Measurements from ENCODE around the gene RBSN.
"Not testable (repeated sequence)": the region's sequence is repeated elsewhere in the genome, so short reads cannot be mapped to it uniquely, and the experiment has no call there.

Gene RBSN

DNA sequence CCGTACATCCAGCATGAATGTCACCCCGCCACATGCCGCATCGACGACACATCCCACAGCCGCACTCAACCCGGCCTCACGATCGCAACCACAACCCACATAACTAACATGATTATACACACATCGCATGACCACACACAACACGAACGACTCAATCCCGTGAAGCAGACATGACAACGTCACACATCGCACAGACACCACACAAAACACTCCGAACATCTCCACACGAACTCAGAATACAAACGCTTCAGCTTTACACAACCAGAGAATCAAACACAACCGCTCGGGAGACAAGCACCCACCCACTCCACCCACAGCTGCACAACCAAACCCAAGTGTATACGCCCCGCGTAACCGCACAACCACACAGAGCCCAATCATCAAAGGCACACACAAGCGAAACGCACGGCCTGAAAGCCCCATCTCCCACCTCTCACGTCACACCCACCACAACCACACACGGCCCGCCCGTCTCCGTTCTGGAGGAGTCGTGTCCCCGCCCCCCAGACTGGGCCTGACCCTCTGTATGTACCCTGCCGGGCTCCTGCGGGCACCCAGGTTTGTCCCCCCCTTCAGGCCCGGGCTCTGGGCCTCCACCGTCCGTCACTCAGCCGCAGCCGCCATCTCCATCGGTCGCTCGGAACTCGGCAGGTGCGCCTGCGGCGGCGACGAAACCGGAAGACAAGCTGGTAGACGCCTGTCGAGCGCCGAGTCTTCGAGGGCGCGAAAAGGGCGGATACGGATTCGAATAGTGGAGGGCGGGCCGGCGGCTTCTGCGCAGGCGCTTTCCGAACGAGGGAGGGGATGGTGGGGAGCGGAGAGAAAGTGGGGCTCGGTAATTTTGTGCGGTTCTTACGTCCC, at the start of gene RBSN:
Gene RBSN (minus strand): TSS at position 646 of the 861 bp plus-strand sequence. CDS start 3,028 bp downstream, outside the sequence.
- TF ChIP-seq, protein P1, sequence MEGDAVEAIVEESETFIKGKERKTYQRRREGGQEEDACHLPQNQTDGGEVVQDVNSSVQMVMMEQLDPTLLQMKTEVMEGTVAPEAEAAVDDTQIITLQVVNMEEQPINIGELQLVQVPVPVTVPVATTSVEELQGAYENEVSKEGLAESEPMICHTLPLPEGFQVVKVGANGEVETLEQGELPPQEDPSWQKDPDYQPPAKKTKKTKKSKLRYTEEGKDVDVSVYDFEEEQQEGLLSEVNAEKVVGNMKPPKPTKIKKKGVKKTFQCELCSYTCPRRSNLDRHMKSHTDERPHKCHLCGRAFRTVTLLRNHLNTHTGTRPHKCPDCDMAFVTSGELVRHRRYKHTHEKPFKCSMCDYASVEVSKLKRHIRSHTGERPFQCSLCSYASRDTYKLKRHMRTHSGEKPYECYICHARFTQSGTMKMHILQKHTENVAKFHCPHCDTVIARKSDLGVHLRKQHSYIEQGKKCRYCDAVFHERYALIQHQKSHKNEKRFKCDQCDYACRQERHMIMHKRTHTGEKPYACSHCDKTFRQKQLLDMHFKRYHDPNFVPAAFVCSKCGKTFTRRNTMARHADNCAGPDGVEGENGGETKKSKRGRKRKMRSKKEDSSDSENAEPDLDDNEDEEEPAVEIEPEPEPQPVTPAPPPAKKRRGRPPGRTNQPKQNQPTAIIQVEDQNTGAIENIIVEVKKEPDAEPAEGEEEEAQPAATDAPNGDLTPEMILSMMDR (conservative IDR thresholded peaks at IDR 0.05; ENCODE audit: low read depth, low read length), result no peak
- peak within 1 kb of the TSS; percentile 99 for H3K4me3 ChIP-seq (ENCODE audit: low read length)
- DNase-seq (ENCODE audit: low read depth), result peak; percentile 76

DNA sequence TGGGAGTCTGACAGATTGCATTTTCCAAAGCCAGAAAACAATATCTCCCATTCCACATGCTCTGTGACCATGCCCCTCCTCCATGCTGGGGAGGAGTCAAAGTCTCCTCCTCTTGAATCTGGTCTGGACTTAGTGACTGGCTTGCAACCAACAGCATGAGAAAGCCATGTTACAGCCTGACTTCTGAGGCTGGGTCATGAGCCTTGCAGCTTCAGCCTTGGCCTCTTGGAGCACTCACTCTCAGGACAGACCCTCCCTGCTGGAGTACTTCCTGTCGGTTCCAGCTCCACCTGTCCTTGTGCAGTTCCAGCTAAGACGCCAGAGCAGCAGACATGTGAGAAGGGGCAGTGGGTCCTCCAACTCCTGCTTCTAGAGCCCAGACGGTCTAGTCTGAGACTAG, 49.7 kb upstream of the RBSN start:
- no peak overlapping the region for H3K4me3 ChIP-seq (ENCODE audit: low read length)
- TF ChIP-seq, protein P1 (conservative IDR thresholded peaks at IDR 0.05; ENCODE audit: low read depth, low read length), result no peak
- no peak for DNase-seq (ENCODE audit: low read depth)

DNA sequence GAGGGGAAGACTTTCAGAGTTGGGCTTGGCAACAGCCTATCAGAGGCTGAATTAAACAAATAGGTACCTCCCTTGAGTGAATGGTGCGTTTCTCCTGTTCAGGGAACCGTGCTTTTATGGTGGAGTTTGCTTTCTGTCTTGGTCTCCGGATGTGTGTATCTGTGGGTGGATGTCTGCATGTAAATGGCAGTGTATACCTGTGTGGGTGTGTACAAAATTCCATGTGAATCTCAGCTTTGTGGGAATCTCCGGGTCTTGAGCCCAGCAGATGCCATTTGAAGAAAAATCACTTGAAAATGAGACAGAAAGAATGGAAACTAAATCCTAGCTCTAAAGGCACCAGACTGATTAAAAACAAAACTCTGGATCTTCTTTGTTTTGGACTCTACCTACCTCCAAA, 37.9 kb upstream of the RBSN start:
- DNase-seq (ENCODE audit: low read depth); H3K4me3 ChIP-seq (ENCODE audit: low read length): not testable (repeated sequence)

DNA sequence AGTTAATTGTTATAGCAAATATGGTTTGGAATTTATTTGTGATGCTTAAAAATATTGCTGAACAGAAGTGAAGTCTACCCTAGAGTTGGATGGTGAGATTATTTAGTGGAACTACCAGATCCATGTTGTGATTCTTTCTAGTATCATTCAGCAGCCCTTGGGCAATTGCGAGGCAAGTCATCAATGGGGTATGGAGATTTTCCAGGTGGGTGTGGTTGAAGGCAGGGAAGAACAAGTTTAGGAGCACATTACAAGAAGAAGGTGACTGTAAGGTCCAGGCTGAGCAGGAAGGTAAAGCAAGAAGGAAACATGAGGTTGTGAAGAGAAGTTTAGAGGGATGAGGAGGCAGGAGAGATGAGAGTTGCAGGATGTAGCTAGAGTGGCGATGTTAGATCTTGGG, 36.0 kb upstream of the RBSN start:
- not testable (repeated sequence) for DNase-seq (ENCODE audit: low read depth); H3K4me3 ChIP-seq (ENCODE audit: low read length)

DNA sequence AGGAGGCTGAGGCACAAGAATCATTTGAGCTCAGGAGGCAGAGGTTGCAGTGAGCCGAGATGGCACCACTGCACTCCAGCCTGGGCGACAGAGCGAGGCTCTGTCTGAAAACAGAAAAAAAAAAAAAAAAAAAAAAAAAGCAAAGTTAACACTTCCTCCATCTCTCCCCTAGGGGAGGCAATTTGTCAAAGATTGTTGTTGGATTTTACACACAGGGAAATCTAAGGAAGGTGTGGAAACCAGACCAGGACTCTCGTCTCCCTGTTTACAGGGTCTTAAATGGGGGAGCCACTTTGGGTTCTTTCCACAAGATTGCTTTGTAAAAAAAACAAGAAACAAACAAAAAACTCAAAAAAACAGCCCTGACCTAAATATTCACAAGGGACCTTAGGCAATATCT, 29.5 kb upstream of the RBSN start:
- DNase-seq (ENCODE audit: low read depth), result not testable (repeated sequence)

DNA sequence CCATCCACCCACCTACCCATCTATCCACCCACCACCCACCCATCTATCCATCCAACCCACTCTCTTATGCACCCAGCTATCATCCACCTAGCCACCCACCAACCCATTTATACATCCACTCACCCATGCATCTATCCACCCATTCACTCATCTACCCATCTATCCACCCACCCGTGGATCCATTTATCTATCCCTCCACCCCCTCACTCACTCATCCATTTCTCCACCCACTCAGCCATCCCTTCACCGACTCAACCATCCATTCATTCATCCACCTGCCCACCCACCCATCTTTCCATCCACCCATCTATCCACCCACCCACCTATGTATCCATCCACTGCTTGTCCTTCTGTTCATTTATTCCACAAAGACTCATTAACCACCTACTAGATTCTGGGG, 28.0 kb upstream of the RBSN start:
- H3K4me3 ChIP-seq (ENCODE audit: low read length); DNase-seq (ENCODE audit: low read depth): not testable (repeated sequence)

More for the DNA sequence above, 29.5 kb upstream of the RBSN start:
- H3K4me3 ChIP-seq (ENCODE audit: low read length), result not testable (repeated sequence)

DNA sequence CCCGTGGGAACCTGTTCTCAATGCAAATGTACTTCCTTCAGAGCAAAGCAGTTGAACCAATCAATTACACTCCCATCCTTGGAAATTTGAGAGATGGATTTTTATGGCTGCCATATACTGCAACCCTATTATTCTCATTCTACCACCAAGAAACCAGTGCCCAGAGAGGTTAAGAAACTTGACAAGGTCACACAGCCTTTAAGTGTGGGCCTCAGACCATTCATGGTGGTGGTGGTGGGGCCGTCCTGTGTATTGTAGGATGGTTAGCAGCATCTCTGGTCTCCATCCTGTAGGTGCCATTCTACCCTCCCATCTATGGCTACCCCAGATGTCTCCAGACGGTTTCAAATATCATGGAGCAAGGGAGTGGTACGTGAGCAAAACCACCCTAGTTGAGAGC, 23.4 kb upstream of the RBSN start:
- no peak for DNase-seq (ENCODE audit: low read depth)
- no peak overlapping the region for H3K4me3 ChIP-seq (ENCODE audit: low read length)
- TF ChIP-seq, protein P1 (conservative IDR thresholded peaks at IDR 0.05; ENCODE audit: low read depth, low read length), result no peak

DNA sequence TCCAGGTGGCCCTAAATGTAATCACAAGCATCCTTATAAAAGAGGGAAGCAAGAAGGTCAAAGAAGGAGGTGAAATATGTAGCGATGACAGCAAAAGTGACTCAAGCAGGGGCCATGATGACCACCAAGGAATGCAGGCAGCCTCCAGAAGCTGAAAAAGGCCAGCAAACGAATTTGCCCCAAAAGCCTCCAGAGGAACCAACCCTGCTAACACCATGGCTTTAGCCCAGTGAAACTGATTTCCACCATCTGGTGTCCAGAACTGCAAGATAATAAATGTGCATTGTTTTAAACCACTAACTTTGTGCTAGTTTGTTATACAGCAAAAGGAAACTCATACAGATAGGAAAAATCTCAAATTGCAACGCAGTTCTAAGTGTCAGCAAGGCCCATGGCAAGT, 23.0 kb upstream of the RBSN start:
- TF ChIP-seq, protein P1 (conservative IDR thresholded peaks at IDR 0.05; ENCODE audit: low read depth, low read length), result no peak
- H3K4me3 ChIP-seq (ENCODE audit: low read length), result no peak overlapping the region
- DNase-seq (ENCODE audit: low read depth), result no peak

DNA sequence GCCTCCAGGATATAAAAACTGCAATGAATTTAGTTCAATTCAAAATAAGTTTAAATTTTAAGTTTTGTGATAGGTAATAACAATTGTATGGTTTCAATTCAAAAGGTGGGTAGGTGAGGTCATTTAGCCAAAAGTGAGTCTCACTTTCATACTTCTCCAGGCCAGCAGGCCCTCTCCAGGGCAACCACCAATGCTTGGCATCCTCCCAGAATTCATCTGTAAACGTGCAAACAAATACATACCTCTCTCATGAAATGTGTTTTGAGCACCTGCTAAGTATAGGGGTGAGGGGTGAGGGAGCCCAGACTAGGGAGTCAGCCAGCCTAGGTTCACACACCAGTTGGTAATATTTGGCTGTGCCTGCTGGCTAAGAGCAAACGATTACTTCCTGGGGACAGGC, 22.0 kb upstream of the RBSN start:
- H3K4me3 ChIP-seq (ENCODE audit: low read length), result no peak overlapping the region
- TF ChIP-seq, protein P1 (conservative IDR thresholded peaks at IDR 0.05; ENCODE audit: low read depth, low read length), result no peak
- no peak for DNase-seq (ENCODE audit: low read depth)

All from retinal pigment epithelial cell (primary cell).